Ishikawa (cell line): ENCODE results near the gene HSH2D.

Experiments
- CEBPB ChIP-seq: IDR thresholded peaks from 2 replicates; pipeline ENCODE4 v1.6.1; 2012
- CREB1 ChIP-seq: IDR thresholded peaks from 2 replicates; pipeline ENCODE4 v1.6.1; 2012; ENCODE audit warnings: low read depth
- EGR1 ChIP-seq: IDR thresholded peaks from 2 replicates; pipeline ENCODE4 v1.6.1; 2012
- EP300 ChIP-seq: IDR thresholded peaks from 2 replicates; pipeline ENCODE4 v1.6.1; 2012; ENCODE audit warnings: borderline replicate concordance
- FOXM1 ChIP-seq: IDR thresholded peaks from 2 replicates; pipeline ENCODE4 v1.6.1; 2012; ENCODE audit warnings: low read depth, borderline replicate concordance
- MAX ChIP-seq: IDR thresholded peaks from 2 replicates; pipeline ENCODE4 v1.6.1; 2012
- NFIC ChIP-seq: IDR thresholded peaks from 2 replicates; pipeline ENCODE4 v1.6.1; 2012
- RAD21 ChIP-seq: IDR thresholded peaks from 2 replicates; pipeline ENCODE4 v1.6.1; 2012; ENCODE audit warnings: low read depth
- REST ChIP-seq: IDR thresholded peaks from 2 replicates; pipeline ENCODE4 v1.6.1; 2012; ENCODE audit warnings: low read depth, mild to moderate bottlenecking
- TAF1 ChIP-seq: IDR thresholded peaks from 2 replicates; pipeline ENCODE4 v1.6.1; 2012; ENCODE audit warnings: low read depth, mild to moderate bottlenecking
- TCF12 ChIP-seq: IDR thresholded peaks from 2 replicates; pipeline ENCODE4 v1.6.1; 2012; ENCODE audit warnings: low read depth
- TEAD4 ChIP-seq: IDR thresholded peaks from 2 replicates; pipeline ENCODE4 v1.6.1; 2012
- YY1 ChIP-seq: IDR thresholded peaks from 2 replicates; pipeline ENCODE4 v1.6.1; 2012; ENCODE audit warnings: low read depth
- ZBTB7A ChIP-seq: IDR thresholded peaks from 2 replicates; pipeline ENCODE4 v1.6.1; 2012; ENCODE audit warnings: low read depth
- TF ChIP-seq, protein P1 (sequence below): IDR thresholded peaks from 2 replicates; pipeline ENCODE4 v1.6.1; 2012

Gene HSH2D

DNA sequence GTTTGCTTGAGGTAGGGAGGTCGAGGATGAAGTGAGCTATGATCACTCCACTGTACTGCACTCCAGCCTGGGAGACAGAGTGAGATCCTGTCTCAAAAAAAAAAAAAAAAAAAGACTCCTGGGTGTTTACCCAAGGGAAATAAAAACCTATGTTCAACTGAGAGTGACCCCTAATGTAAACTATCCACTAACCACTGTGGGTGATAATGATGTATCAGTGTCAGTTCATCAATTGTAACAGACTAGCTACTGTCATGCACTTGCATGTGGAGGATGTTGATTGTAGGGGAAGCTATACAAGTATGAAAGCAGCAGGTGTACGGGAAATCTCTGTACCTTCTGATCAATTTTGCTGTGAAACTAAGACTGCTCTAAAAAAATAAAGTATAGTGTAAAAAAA lies 32.5 kb downstream of the HSH2D start:
- TF ChIP-seq TEAD4 (no peak), CEBPB (no peak), EP300 (no peak), TAF1 (no peak), CREB1 (no peak), EGR1 (no peak), FOXM1 (no peak)
- TF ChIP-seq, protein P1, sequence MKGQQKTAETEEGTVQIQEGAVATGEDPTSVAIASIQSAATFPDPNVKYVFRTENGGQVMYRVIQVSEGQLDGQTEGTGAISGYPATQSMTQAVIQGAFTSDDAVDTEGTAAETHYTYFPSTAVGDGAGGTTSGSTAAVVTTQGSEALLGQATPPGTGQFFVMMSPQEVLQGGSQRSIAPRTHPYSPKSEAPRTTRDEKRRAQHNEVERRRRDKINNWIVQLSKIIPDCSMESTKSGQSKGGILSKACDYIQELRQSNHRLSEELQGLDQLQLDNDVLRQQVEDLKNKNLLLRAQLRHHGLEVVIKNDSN: no peak

GRCh38 chr19:16180611-16181010 lies 37.1 kb downstream of the HSH2D start:
- TF ChIP-seq MAX (no peak), TAF1 (no peak), TEAD4 (peak; percentile 33; the same call in 1 of the 2 replicates)

DNA sequence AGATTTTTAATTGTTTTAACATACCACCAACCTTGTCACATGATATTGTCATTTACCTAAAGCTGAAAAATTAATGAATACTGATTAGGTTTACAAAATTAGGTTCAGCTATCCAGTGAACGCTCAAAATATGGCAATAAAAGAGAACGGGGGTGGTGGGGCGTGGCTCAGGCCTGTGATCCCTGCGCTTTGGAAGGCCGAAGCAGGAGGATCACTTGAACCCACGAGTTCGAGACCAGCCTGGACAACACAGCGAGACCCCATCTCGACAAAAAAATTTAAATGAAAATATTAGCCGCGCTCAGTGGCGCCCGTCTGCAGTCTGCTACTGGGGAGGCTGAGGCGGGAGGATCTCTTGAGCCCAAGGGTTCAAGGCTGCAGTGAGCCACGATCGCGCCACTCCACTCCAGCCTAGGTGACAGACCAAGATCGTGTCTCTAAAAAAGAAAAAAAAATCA lies 41.2 kb downstream of the HSH2D start:
- TF ChIP-seq NFIC: no peak

DNA sequence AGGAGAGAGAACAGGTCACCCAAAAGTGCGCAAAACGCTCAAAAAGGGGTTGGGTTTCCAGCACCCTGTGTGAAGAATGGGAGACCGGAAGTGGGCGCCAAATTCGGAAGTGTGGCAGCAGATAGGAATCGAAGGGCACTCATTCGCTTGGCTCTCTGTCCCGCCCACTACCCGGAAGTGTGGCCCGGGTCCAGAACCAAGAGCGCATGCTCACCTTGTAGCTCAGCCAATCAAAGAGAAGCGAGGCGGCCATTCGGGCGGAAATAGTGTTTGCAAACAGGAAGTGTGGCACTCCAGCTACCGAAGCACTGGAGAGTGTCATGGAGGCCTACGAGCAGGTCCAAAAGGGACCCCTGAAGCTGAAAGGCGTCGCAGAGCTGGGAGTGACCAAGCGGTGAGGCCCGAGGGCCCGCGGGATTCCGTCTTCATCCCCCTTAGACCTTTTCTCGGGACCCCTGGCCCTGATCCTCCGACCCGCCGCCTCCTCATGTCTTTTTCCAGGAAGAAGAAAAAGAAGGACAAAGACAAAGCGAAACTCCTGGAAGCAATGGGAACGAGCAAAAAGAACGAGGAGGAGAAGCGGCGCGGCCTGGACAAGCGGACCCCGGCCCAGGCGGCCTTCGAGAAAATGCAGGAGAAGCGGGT lies 41.8 kb downstream of the HSH2D start, which contains the start of gene FAM32A:
Gene FAM32A (plus strand): TSS at position 288 of the 645 bp plus-strand sequence. CDS start 33 bp downstream, at position 321.
- TF ChIP-seq YY1: peak; percentile 94
- no peak; the same call in 1 of the 2 replicates for TF ChIP-seq NFIC
- no peak for TF ChIP-seq CREB1
- no peak for TF ChIP-seq REST
- peak; percentile 65; the same call in 1 of the 2 replicates for TF ChIP-seq MAX
- peak; percentile 52; the same call in 1 of the 2 replicates for TF ChIP-seq EGR1
- peak; percentile 77 for TF ChIP-seq TAF1
- TF ChIP-seq CEBPB: no peak
- TF ChIP-seq TCF12: peak; percentile 57

GRCh38 chr19:16185768-16186123 lies 42.3 kb downstream of the HSH2D start:
- TF ChIP-seq NFIC: no peak
- TF ChIP-seq MAX: no peak
- TF ChIP-seq FOXM1: no peak
- TF ChIP-seq TAF1: no peak
- TF ChIP-seq RAD21: no peak
- TF ChIP-seq CREB1: no peak
- no peak for TF ChIP-seq YY1
- no peak for TF ChIP-seq EGR1
- no peak for TF ChIP-seq TEAD4
- no peak for TF ChIP-seq ZBTB7A
- no peak for TF ChIP-seq EP300
- TF ChIP-seq, protein P1: no peak
- TF ChIP-seq TCF12: no peak
- TF ChIP-seq CEBPB: no peak

DNA sequence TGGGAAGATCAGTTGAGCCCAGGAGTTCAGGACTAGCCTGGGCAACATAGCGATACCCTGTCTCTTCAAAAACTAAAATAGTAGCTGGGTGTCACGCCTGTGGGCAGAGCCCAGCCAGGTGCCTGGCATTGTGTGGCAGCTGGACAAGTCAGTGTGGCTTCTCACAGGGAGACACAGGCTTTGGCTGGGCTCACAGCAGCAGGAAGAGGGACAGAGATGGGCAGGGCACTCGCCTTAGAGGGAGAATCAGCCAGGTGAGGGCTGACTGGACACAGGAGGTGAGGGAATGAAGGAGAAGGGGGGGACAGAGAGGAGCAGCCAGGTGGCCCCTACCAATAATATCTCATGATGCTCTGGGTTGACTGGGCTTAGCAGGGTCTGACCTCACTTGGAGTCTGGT lies 45.0 kb downstream of the HSH2D start:
- TF ChIP-seq YY1 (no peak), TAF1 (no peak), FOXM1 (no peak), RAD21 (no peak), ZBTB7A (no peak), EGR1 (no peak), MAX (no peak)
- TF ChIP-seq, protein P1: no peak

- no peak for TF ChIP-seq EP300
- no peak for TF ChIP-seq TCF12
- no peak for TF ChIP-seq EGR1
- TF ChIP-seq ZBTB7A: no peak
- no peak for TF ChIP-seq REST
- no peak for TF ChIP-seq RAD21
- TF ChIP-seq NFIC: no peak
- no peak for TF ChIP-seq CREB1
- no peak for TF ChIP-seq TEAD4
Observed at GRCh38 chr19:16190198-16190597, 46.7 kb downstream of the HSH2D start.
